GM19463 (cell line): Measurements from ENCODE around the gene RTL10.

ENCODE experiments used
- ATAC-seq: cut with Tn5 transposase; IDR thresholded peaks from one replicate; pipeline ENCODE4 v1.9.1; 2021; ENCODE audit warnings: mild to moderate bottlenecking, moderate library complexity; ENCODE audit not compliant: unreplicated experiment

The RTL10 gene

GRCh38 chr22:19826619-19826950, 28.1 kb downstream of the RTL10 start:
- no peak for ATAC-seq

- no peak for ATAC-seq
These were observed 28.6 kb downstream of the RTL10 start for GRCh38 chr22:19825904-19826618.

GRCh38 chr22:19824926-19825339, 29.7 kb downstream of the RTL10 start:
- no peak for ATAC-seq

GRCh38 chr22:19824212-19824925, 30.3 kb downstream of the RTL10 start:
- no peak for ATAC-seq

GRCh38 chr22:19823902-19824211, 30.8 kb downstream of the RTL10 start:
- no peak for ATAC-seq

- no peak for ATAC-seq
These were observed 31.3 kb downstream of the RTL10 start for GRCh38 chr22:19823191-19823901.

- ATAC-seq, result no peak
These were observed 32.2 kb downstream of the RTL10 start for GRCh38 chr22:19822301-19823117.

GRCh38 chr22:19821523-19822300, 33.0 kb downstream of the RTL10 start:
- no peak for ATAC-seq

- no peak for ATAC-seq
These were observed 33.7 kb downstream of the RTL10 start for GRCh38 chr22:19820880-19821522.

- no peak for ATAC-seq
These were observed 34.5 kb downstream of the RTL10 start for GRCh38 chr22:19819911-19820879.

- no peak for ATAC-seq
These were observed 35.3 kb downstream of the RTL10 start for GRCh38 chr22:19819208-19819910.

- no peak for ATAC-seq
These were observed 36.1 kb downstream of the RTL10 start for GRCh38 chr22:19818324-19819207.

GRCh38 chr22:19816372-19817119, 38.1 kb downstream of the RTL10 start:
- ATAC-seq, result no peak

GRCh38 chr22:19815823-19816290, 38.8 kb downstream of the RTL10 start:
- no peak for ATAC-seq

GRCh38 chr22:19815093-19815822, 39.4 kb downstream of the RTL10 start:
- no peak for ATAC-seq

GRCh38 chr22:19814428-19814827, 40.2 kb downstream of the RTL10 start:
- ATAC-seq, result no peak
